H1 (cell line): ENCODE measurements around the gene CNTN5. TPM values are rescaled to one million over a fixed set of nuclear protein-coding genes. Genes with fewer than 3 reads are reported as not detected.

Source experiments
- CTCF ChIA-PET: fragments of 300-600 bp; sonication (Branson Sonifier 250); formaldehyde crosslinking; loops from one replicate; lab custom pipeline; 2021; ENCODE audit not compliant: partially characterized antibody; lab: Charles Lee
- POLR2A ChIA-PET: fragments of 300-600 bp; sonication (Branson Sonifier 250); formaldehyde crosslinking; loops from one replicate; lab custom pipeline; 2021; ENCODE audit warnings: inconsistent platforms; ENCODE audit not compliant: partially characterized antibody; lab: Charles Lee
- DNase-seq, 2 experiments: peaks; one replicate each; pipeline versions ENCODE4 v3.0.0 to v3.0.0-alpha.2; 2010 to 2022; ENCODE audit warnings: low spot score in 2 of 2, low read depth in 1 of 2, mixed read lengths in 1 of 2
- FAIRE-seq: peaks from 2 replicates; lab custom pipeline; 2011; peaks lifted over from hg19 to GRCh38; lab: Jason Lieb, UNC
- H2AFZ ChIP-seq: 2 replicates; pipeline ENCODE4 v1.8.1; 2012; ENCODE audit warnings: low read length, inconsistent platforms
- H2AK5ac ChIP-seq: 2 replicates; pipeline ENCODE4 v1.6.1; 2013; ENCODE audit warnings: low read depth, low read length
- H2BK120ac ChIP-seq: replicated peaks from 2 replicates; pipeline ENCODE3; 2013; ENCODE audit warnings: low read depth, low read length, inconsistent platforms
- H2BK12ac ChIP-seq: 2 replicates; pipeline ENCODE4 v1.6.1; 2013; ENCODE audit warnings: low read depth, low read length
- H2BK15ac ChIP-seq: 2 replicates; pipeline ENCODE4 v1.6.1; 2013; ENCODE audit warnings: low read length
- H2BK20ac ChIP-seq: 2 replicates; pipeline ENCODE4 v1.6.1; 2013; ENCODE audit warnings: low read length
- H2BK5ac ChIP-seq: 2 replicates; pipeline ENCODE4 v1.6.1; 2013; ENCODE audit warnings: low read depth, low read length
- H3K14ac ChIP-seq: 2 replicates; pipeline ENCODE4 v1.6.1; 2013; ENCODE audit warnings: inconsistent platforms; ENCODE audit not compliant: insufficient read length
- H3K18ac ChIP-seq: 2 replicates; pipeline ENCODE4 v1.6.1; 2013; ENCODE audit warnings: low read length; ENCODE audit errors: extremely low read depth
- H3K23ac ChIP-seq: 2 replicates; pipeline ENCODE4 v1.6.1; 2013; ENCODE audit warnings: inconsistent platforms; ENCODE audit not compliant: insufficient read length
- H3K23me2 ChIP-seq: 2 replicates; pipeline ENCODE4 v1.6.1; 2013; ENCODE audit warnings: low read depth, low read length
- H3K27ac ChIP-seq: 2 replicates; pipeline ENCODE4 v1.6.1; 2011; ENCODE audit warnings: low read depth, low read length, inconsistent platforms
- H3K27me3 ChIP-seq, 4 experiments: replicated peaks in 1 of 4; 1 replicate in 1 of 4; 2 replicates in 3 of 4; pipeline versions ENCODE4 v1.6.1 to v1.8.1; 2011 to 2013; ENCODE audit warnings: low read length in 3 of 4, mild to moderate bottlenecking in 3 of 4, inconsistent platforms in 2 of 4, mixed read lengths in 2 of 4, moderate library complexity in 1 of 4; ENCODE audit not compliant: control insufficient read depth in 3 of 4, insufficient read depth in 3 of 4; ENCODE audit errors: extremely low read depth in 1 of 4
- H3K36me3 ChIP-seq, 4 experiments: 2 replicates each; pipeline versions ENCODE4 v1.6.1 to v1.8.1; 2011 to 2013; ENCODE audit warnings: mild to moderate bottlenecking in 4 of 4, low read length in 3 of 4, moderate library complexity in 2 of 4, control low read depth in 1 of 4, inconsistent platforms in 1 of 4; ENCODE audit not compliant: insufficient read depth in 4 of 4, control insufficient read depth in 2 of 4
- H3K4ac ChIP-seq: replicated peaks from 2 replicates; pipeline ENCODE3; 2013; ENCODE audit warnings: low read length, low read depth, mixed read lengths, inconsistent platforms; ENCODE audit not compliant: insufficient read length
- H3K4me1 ChIP-seq, 4 experiments: replicated peaks in 1 of 4; 1 replicate in 1 of 4; 2 replicates in 3 of 4; pipeline versions ENCODE4 v1.6.1 to v1.8.1; 2011 to 2013; ENCODE audit warnings: low read length in 3 of 4, inconsistent platforms in 2 of 4, mixed read lengths in 1 of 4; ENCODE audit not compliant: insufficient read depth in 4 of 4, control insufficient read depth in 3 of 4
- H3K4me2 ChIP-seq, 2 experiments: 2 replicates each; pipeline versions ENCODE4 v1.6.1 to v1.8.1; 2011 to 2013; ENCODE audit warnings: low read depth in 2 of 2, low read length in 2 of 2, control low read depth in 1 of 2, inconsistent platforms in 1 of 2, mild to moderate bottlenecking in 1 of 2; ENCODE audit not compliant: insufficient read depth in 1 of 2
- H3K4me3 ChIP-seq, 4 experiments: fragments of 200-600, 300-600 bp in 1 of 4; sonication (generic), shearing (Covaris generic), sonication (Bioruptor Twin) in 1 of 4; 2 replicates each; pipeline versions ENCODE4 v1.5.1 to v1.8.1; 2011 to 2016; ENCODE audit warnings: low read length in 4 of 4, low read depth in 3 of 4, control low read depth in 2 of 4, inconsistent platforms in 2 of 4, mild to moderate bottlenecking in 2 of 4, mixed read lengths in 1 of 4, moderate library complexity in 1 of 4; ENCODE audit not compliant: insufficient read depth in 2 of 4; ENCODE audit errors: extremely low read depth in 1 of 4
- H3K56ac ChIP-seq: replicated peaks from 2 replicates; pipeline ENCODE3; 2013; ENCODE audit warnings: low read depth, mild to moderate bottlenecking, mixed read lengths, low read length, inconsistent platforms; ENCODE audit not compliant: insufficient read length
- H3K79me1 ChIP-seq: 2 replicates; pipeline ENCODE4 v1.6.1; 2013; ENCODE audit warnings: low read depth, low read length, control low read depth
- H3K79me2 ChIP-seq, 2 experiments: 2 replicates each; pipeline versions ENCODE4 v1.6.1 to v1.8.1; 2012 to 2013; ENCODE audit warnings: low read length in 2 of 2, mild to moderate bottlenecking in 2 of 2, inconsistent platforms in 1 of 2; ENCODE audit not compliant: insufficient read depth in 2 of 2, control insufficient read depth in 1 of 2
- H3K9ac ChIP-seq, 4 experiments: replicated peaks in 1 of 4; 1 replicate in 1 of 4; 2 replicates in 3 of 4; pipeline versions ENCODE4 v1.6.1 to v1.8.1; 2011 to 2013; ENCODE audit warnings: low read depth in 3 of 4, low read length in 3 of 4, control low read depth in 2 of 4, mild to moderate bottlenecking in 2 of 4, moderate library complexity in 2 of 4, inconsistent platforms in 1 of 4; ENCODE audit errors: extremely low read depth in 1 of 4
- H3K9me3 ChIP-seq, 2 experiments: 2 replicates each; pipeline versions ENCODE4 v1.6.1 to v1.8.1; 2012 to 2013; ENCODE audit warnings: mild to moderate bottlenecking in 2 of 2, moderate library complexity in 2 of 2, control low read depth in 1 of 2, inconsistent platforms in 1 of 2, low read depth in 1 of 2, low read length in 1 of 2, mixed read lengths in 1 of 2; ENCODE audit not compliant: insufficient read depth in 2 of 2
- H4K20me1 ChIP-seq, 2 experiments: replicated peaks in 1 of 2; 2 replicates each; pipeline versions ENCODE3 to v1.8.1; 2011 to 2013; ENCODE audit warnings: inconsistent platforms in 2 of 2, low read length in 2 of 2, mild to moderate bottlenecking in 1 of 2; ENCODE audit not compliant: insufficient read depth in 2 of 2, control insufficient read depth in 1 of 2
- H4K5ac ChIP-seq: 2 replicates; pipeline ENCODE4 v1.6.1; 2013; ENCODE audit warnings: low read length, low read depth, mixed read lengths, inconsistent platforms; ENCODE audit not compliant: insufficient read length
- H4K8ac ChIP-seq: 2 replicates; pipeline ENCODE4 v1.8.0; 2013; ENCODE audit warnings: mild to moderate bottlenecking, moderate library complexity, low read length, inconsistent platforms; ENCODE audit not compliant: insufficient read depth; ENCODE audit errors: extremely low read depth
- H4K91ac ChIP-seq: replicated peaks from 2 replicates; pipeline ENCODE3; 2013; ENCODE audit warnings: low read length, mixed read lengths, inconsistent platforms; ENCODE audit not compliant: insufficient read length
- BCL11A ChIP-seq, 2 experiments: IDR thresholded peaks; one replicate each; pipeline ENCODE4 v1.6.1; 2011; ENCODE audit warnings: low read depth in 2 of 2, low read length in 2 of 2, mild to moderate bottlenecking in 2 of 2
- CBX8 ChIP-seq: fragments of 300-800, 300-1000 bp; sonication (generic); IDR thresholded peaks from 2 replicates; pipeline ENCODE4 v1.7.1; 2016; ENCODE audit warnings: low read depth, low read length, borderline replicate concordance
- JUND ChIP-seq: IDR thresholded peaks from 2 replicates; pipeline ENCODE4 v1.6.1; 2011; ENCODE audit warnings: mild to moderate bottlenecking, improper control_type of control experiment, low read length
- NANOG ChIP-seq: IDR thresholded peaks from 2 replicates; pipeline ENCODE4 v1.6.1; 2011; ENCODE audit warnings: low read length, low read depth, mild to moderate bottlenecking, inconsistent platforms; ENCODE audit not compliant: insufficient read depth, poor library complexity, severe bottlenecking
- SIN3A ChIP-seq, 2 experiments: IDR thresholded peaks in 1 of 2; conservative IDR thresholded peaks in 1 of 2; 2 replicates each; pipeline ENCODE4 v1.6.1; 2011 to 2012; ENCODE audit warnings: low read length in 2 of 2, improper control_type of control experiment in 1 of 2, low read depth in 1 of 2, mild to moderate bottlenecking in 1 of 2
- SP2 ChIP-seq: IDR thresholded peaks from 2 replicates; pipeline ENCODE4 v1.6.1; 2012; ENCODE audit warnings: mild to moderate bottlenecking, low read length, inconsistent platforms
- WGBS, 2 experiments: shearing (Covaris generic) in 1 of 2; methylation state at CpG; one replicate each; pipeline versions ENCODE4 v1.1.6 to v1.1.7; 2013 to 2015; ENCODE audit warnings: low lambda C conversion rate in 2 of 2, mixed read lengths in 2 of 2, inconsistent platforms in 1 of 2, low coverage in 1 of 2, missing lambda C conversion rate in 1 of 2; ENCODE audit not compliant: insufficient replicate concordance in 2 of 2, insufficient coverage in 1 of 2, insufficient read length in 1 of 2; ENCODE audit errors: extremely low coverage in 1 of 2, missing lambda C conversion rate in 1 of 2; 5-methylcytosine and 5-hydroxymethylcytosine counted together
- polyA plus RNA-seq, 7 experiments: library from polyadenylated mRNA; depleted of rRNA in 3 of 7; stranded (reverse) in 5 of 7; unstranded in 2 of 7; fragments of >200 nt in 5 of 7; fragments of 200-250 nt in 2 of 7; gene quantifications; 1 replicate in 5 of 7; 2 replicates in 1 of 7; 4 replicates in 1 of 7; pipeline versions ENCODE4 v1.2.1 to v1.2.3, GENCODE V29; 2011 to 2013; ENCODE audit warnings: missing spikeins in 2 of 7, mixed read lengths in 2 of 7
- total RNA-seq: library from RNA; stranded (reverse); fragmentation: NEBNext Ultra II Directional; extraction: Animal tissue kit (Norgen Biotek cat#: 25700); gene quantifications from 2 replicates; pipeline ENCODE4 v1.2.1, GENCODE V29; 2021
- TF ChIP-seq, protein P1 (sequence below), 3 experiments: IDR thresholded peaks; 1 replicate in 2 of 3; 2 replicates in 1 of 3; pipeline versions ENCODE4 v1.5.1 to v1.6.1; 2011; ENCODE audit warnings: low read length in 3 of 3, mild to moderate bottlenecking in 3 of 3, inconsistent platforms in 2 of 3, low read depth in 1 of 3, moderate library complexity in 1 of 3; ENCODE audit not compliant: insufficient read depth in 1 of 3; ENCODE audit errors: control extremely low read depth in 1 of 3
- TF ChIP-seq, protein P2 (sequence below): IDR thresholded peaks from 2 replicates; pipeline ENCODE4 v1.6.1; 2012; ENCODE audit warnings: low read length, inconsistent platforms

Gene CNTN5
- total and polyA plus RNA-seq, 2 of the 8 experiments (the other 6 are each of a cell fraction or from before 2014, with no cell fraction given) = not detected

DNA sequence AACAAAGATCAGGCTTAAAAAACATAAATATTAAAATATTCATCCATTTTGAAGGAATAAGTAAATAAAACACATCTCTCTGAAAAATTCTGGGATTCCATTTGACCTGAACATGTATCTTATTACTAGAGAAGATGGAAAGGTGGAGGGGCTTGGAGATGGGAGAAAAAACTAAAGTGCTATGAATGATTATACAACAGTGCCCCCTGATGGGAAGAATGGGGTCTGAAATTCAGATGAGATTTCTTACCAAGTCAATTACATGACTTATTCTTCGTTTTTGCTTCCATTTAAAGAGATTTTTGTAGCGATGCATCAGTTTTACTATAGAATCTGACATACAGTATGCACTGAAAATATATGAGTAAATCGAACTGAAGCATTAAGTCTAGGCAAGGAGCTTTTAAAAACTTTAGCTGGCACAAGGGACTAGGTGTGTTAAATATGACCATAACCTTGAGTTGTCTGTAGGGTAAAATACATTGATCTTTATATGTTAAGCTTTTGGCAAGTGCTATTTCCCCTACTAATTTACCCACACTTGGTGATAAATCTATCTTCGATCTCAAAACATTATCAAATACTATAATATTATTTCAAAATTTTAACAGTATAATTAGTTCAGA lies 718.8 kb downstream of the CNTN5 start:
- Histone ChIP-seq H3K27me3 (no peaks in the 10 kb centered on the region), H2BK12ac (no peak overlapping the region), H3K23me2 (no peaks in the 10 kb centered on the region; the same call in 1 of the 2 replicates), H3K79me2 (no peaks in the 10 kb centered on the region), H3K9me3 (no peaks in the 10 kb centered on the region), H4K20me1 (no peaks in the 10 kb centered on the region), H3K18ac (no peak overlapping the region), H3K9ac (no peak overlapping the region), H3K23ac (no peak overlapping the region), H2BK5ac (no peak overlapping the region), H3K36me3 (no peaks in the 10 kb centered on the region), H4K91ac (no peak overlapping the region), H3K14ac (no peak overlapping the region), H3K56ac (no peak overlapping the region), H3K4me2 (no peak overlapping the region), H3K4me1 (no peaks in the 10 kb centered on the region), H3K4me3 (no peak overlapping the region), H2BK20ac (no peak overlapping the region), H3K79me1 (no peaks in the 10 kb centered on the region), H2AK5ac (no peak overlapping the region), H4K8ac (no peak overlapping the region), H2AFZ (no peak overlapping the region), H3K27ac (no peak overlapping the region), H2BK15ac (no peak overlapping the region), H2BK120ac (no peak overlapping the region), H3K4ac (no peak overlapping the region), H4K5ac (no peak overlapping the region)
- ChIA-PET CTCF (interaction anchor here (0.6 to 2.9 kb wide), 14 partner anchors 11 to 1510 kb away, joined by 3 to 12 read pairs (median 3); no protein-coding TSS in a partner anchor), POLR2A (no interaction called here)
- FAIRE-seq (peak; percentile 19), DNase-seq (peak in 1 of 2 experiments; percentile 7)
- 45% methylated on average over 4 of the region's 4 CpGs; no CpG with 5 or more reads in 1 of the 2 experiments for WGBS, 2 experiments
- TF ChIP-seq SP2 (no peak), NANOG (no peak), SIN3A (conservative IDR thresholded peaks at IDR 0.05 in 1 of 2, IDR thresholded peaks at IDR 0.05 in 1 of 2; ENCODE audit: low read depth in 1 of 2, low read length in 2 of 2) (no peak), BCL11A (IDR thresholded peaks at IDR 0.05; ENCODE audit: low read depth in 2 of 2, low read length in 2 of 2) (no peak), JUND (no peak; the same call in 1 of the 2 replicates), CBX8 (no peak)
- TF ChIP-seq, protein P1, sequence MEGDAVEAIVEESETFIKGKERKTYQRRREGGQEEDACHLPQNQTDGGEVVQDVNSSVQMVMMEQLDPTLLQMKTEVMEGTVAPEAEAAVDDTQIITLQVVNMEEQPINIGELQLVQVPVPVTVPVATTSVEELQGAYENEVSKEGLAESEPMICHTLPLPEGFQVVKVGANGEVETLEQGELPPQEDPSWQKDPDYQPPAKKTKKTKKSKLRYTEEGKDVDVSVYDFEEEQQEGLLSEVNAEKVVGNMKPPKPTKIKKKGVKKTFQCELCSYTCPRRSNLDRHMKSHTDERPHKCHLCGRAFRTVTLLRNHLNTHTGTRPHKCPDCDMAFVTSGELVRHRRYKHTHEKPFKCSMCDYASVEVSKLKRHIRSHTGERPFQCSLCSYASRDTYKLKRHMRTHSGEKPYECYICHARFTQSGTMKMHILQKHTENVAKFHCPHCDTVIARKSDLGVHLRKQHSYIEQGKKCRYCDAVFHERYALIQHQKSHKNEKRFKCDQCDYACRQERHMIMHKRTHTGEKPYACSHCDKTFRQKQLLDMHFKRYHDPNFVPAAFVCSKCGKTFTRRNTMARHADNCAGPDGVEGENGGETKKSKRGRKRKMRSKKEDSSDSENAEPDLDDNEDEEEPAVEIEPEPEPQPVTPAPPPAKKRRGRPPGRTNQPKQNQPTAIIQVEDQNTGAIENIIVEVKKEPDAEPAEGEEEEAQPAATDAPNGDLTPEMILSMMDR (IDR thresholded peaks at IDR 0.05; ENCODE audit: control extremely low read depth in 1 of 3, insufficient read depth in 1 of 3, low read depth in 1 of 3, low read length in 3 of 3) = peak in 2 of 3 experiments; percentile 47 to 61; a peak in 2 of 4 replicates
- TF ChIP-seq, protein P2, sequence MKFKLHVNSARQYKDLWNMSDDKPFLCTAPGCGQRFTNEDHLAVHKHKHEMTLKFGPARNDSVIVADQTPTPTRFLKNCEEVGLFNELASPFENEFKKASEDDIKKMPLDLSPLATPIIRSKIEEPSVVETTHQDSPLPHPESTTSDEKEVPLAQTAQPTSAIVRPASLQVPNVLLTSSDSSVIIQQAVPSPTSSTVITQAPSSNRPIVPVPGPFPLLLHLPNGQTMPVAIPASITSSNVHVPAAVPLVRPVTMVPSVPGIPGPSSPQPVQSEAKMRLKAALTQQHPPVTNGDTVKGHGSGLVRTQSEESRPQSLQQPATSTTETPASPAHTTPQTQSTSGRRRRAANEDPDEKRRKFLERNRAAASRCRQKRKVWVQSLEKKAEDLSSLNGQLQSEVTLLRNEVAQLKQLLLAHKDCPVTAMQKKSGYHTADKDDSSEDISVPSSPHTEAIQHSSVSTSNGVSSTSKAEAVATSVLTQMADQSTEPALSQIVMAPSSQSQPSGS = no peak
